ENCODE data around the gene DLGAP4. TPM values are rescaled to one million over a fixed set of nuclear protein-coding genes. Genes with fewer than 3 reads are reported as not detected.

Gene DLGAP4
- total and polyA plus RNA-seq, 2 of the 13 experiments (the other 11 are each of a cell fraction or from before 2014, with no cell fraction given), result 15.2 to 26.7 TPM

- H2AFZ ChIP-seq (ENCODE audit: low read length), result no peak overlapping the region
- intact Hi-C loops (cut with micrococcal nuclease; ENCODE audit: unreplicated experiment), result loop anchor here (1.0 to 10.0 kb wide), 4 partner anchors 225 to 444 kb away; no protein-coding TSS in a partner anchor
- POLR2A ChIA-PET, result interaction anchor here (1.0 kb wide), 1 partner anchor 237 kb away, joined by 3 read pairs; no protein-coding TSS in a partner anchor
- no TSS peak for BruUV-seq (replicated peaks)
- H3K9ac ChIP-seq (ENCODE audit: insufficient read depth, low read depth, low read length), result no peak overlapping the region
- peak; percentile 70 for ATAC-seq
- WGBS (ENCODE audit: low lambda C conversion rate), result 13% methylated on average over 9 of the region's 9 CpGs
- H3K4me3 ChIP-seq (replicated peaks in 1 of 3; ENCODE audit: insufficient read depth in 1 of 3, low read depth in 2 of 3, low read length in 3 of 3), result no peak overlapping the region
- CTCF ChIA-PET (ENCODE audit: low intra/inter-chr PET ratio, low total read pairs), result interaction anchor here (1.0 to 2.3 kb wide), 6 partner anchors 166 to 444 kb away, joined by 3 to 27 read pairs (median 4); no protein-coding TSS in a partner anchor
- H3K27me3 ChIP-seq (ENCODE audit: control insufficient read depth in 1 of 2, insufficient read depth in 2 of 2, low read length in 2 of 2), result peaks cover 3 to 20% of the 10 kb centered on the region in 2 experiments; a peak in 3 of 5 replicates
- peak; percentile 59 for DNase-seq (ENCODE audit: low spot score)
- no peak overlapping the region for H3K27ac ChIP-seq (ENCODE audit: extremely low read length, insufficient read depth, low read length)
- no peaks in the 10 kb centered on the region for H3K9me3 ChIP-seq (ENCODE audit: low read length)
- peaks cover 3% of the 10 kb centered on the region; the same call in 1 of the 2 replicates for H4K20me1 ChIP-seq (ENCODE audit: insufficient read depth, low read length)
- FAIRE-seq, result peak; percentile 79
- H3K4me2 ChIP-seq (ENCODE audit: low read depth, low read length), result no peak overlapping the region
- in situ Hi-C loops (cut with HindIII; ENCODE audit: extremely low pct_ligation_motif_present, low pct_unique_long_range_greater_than_20kb), result no loop called here
- H3K4me1 ChIP-seq (ENCODE audit: insufficient read depth, low read length), result no peaks in the 10 kb centered on the region
- H3K79me2 ChIP-seq (ENCODE audit: insufficient read depth, low read length), result no peaks in the 10 kb centered on the region
- H3K36me3 ChIP-seq (replicated peaks in 1 of 2; ENCODE audit: control insufficient read depth in 1 of 2, insufficient read depth in 2 of 2, low read length in 2 of 2), result no peaks in the 10 kb centered on the region
- TF ChIP-seq NR2F6 (IDR thresholded peaks at IDR 0.05) (no peak), NR2F6 (CRISPR knock-in tag; IDR thresholded peaks at IDR 0.05) (peak; percentile 28; the same call in 1 of the 2 replicates), HOXA9 (CRISPR knock-in tag; IDR thresholded peaks at IDR 0.05; ENCODE audit: borderline replicate concordance) (no peak), FOXP1 (IDR thresholded peaks at IDR 0.05) (no peak), FOXP1 (CRISPR knock-in tag; IDR thresholded peaks at IDR 0.05) (no peak), CBX2 (IDR thresholded peaks at IDR 0.05; ENCODE audit: low read depth, low read length) (no peak), CBX2 (CRISPR knock-in tag; IDR thresholded peaks at IDR 0.05; ENCODE audit: low read depth) (no peak), MTF2 (CRISPR knock-in tag; IDR thresholded peaks at IDR 0.05; ENCODE audit: borderline replicate concordance) (no peak), JUNB (CRISPR knock-in tag; IDR thresholded peaks at IDR 0.05; ENCODE audit: borderline replicate concordance) (no peak), ZNF383 (CRISPR knock-in tag; IDR thresholded peaks at IDR 0.05; ENCODE audit: borderline replicate concordance) (no peak), PRDM4 (CRISPR knock-in tag; IDR thresholded peaks at IDR 0.05; ENCODE audit: borderline replicate concordance) (no peak), CCAR2 (optimal IDR thresholded peaks at IDR 0.05; ENCODE audit: low read depth, low read length) (no peak), ZNF513 (CRISPR knock-in tag; conservative IDR thresholded peaks at IDR 0.05) (no peak), TGIF2 (CRISPR knock-in tag; IDR thresholded peaks at IDR 0.05) (peak; percentile 63; the same call in 1 of the 2 replicates), HES4 (CRISPR knock-in tag; IDR thresholded peaks at IDR 0.05; ENCODE audit: borderline replicate concordance) (no peak), SYNCRIP (IDR thresholded peaks at IDR 0.05; ENCODE audit: insufficient read depth, low read depth, low read length) (no peak)
- TF ChIP-seq, protein P1, sequence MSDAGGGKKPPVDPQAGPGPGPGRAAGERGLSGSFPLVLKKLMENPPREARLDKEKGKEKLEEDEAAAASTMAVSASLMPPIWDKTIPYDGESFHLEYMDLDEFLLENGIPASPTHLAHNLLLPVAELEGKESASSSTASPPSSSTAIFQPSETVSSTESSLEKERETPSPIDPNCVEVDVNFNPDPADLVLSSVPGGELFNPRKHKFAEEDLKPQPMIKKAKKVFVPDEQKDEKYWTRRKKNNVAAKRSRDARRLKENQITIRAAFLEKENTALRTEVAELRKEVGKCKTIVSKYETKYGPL (CRISPR knock-in tag; IDR thresholded peaks at IDR 0.05), result no peak
- TF ChIP-seq, protein P2, sequence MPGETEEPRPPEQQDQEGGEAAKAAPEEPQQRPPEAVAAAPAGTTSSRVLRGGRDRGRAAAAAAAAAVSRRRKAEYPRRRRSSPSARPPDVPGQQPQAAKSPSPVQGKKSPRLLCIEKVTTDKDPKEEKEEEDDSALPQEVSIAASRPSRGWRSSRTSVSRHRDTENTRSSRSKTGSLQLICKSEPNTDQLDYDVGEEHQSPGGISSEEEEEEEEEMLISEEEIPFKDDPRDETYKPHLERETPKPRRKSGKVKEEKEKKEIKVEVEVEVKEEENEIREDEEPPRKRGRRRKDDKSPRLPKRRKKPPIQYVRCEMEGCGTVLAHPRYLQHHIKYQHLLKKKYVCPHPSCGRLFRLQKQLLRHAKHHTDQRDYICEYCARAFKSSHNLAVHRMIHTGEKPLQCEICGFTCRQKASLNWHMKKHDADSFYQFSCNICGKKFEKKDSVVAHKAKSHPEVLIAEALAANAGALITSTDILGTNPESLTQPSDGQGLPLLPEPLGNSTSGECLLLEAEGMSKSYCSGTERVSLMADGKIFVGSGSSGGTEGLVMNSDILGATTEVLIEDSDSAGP (CRISPR knock-in tag; IDR thresholded peaks at IDR 0.05; ENCODE audit: borderline replicate concordance), result peak; percentile 65; the same call in 1 of the 2 replicates
Measured at GRCh38 chr20:36439040-36439730, 133.0 kb downstream of the DLGAP4 start.

Data from HepG2 (cell line).